Aorta (tissue), 5 donors: Measurements from ENCODE around the gene ABHD6. TPM values are rescaled to one million over a fixed set of nuclear protein-coding genes. Genes with fewer than 3 reads are reported as not detected.

Experiments
- ATAC-seq: fragments of 200-7000 bp; cut with Tn5 transposase; one replicate; pipeline ENCODE4 v1.9.1; 2022; ENCODE audit warnings: moderate library complexity; ENCODE audit not compliant: low FRiP score
- DNase-seq, 2 donors: peaks; one replicate each; pipeline ENCODE4 v3.0.0-alpha.2; 2020
- H3K27ac ChIP-seq, 2 donors: one replicate each; pipeline ENCODE4 v1.5.1; 2013; ENCODE audit warnings: low read length in 2 of 2, mild to moderate bottlenecking in 2 of 2, moderate library complexity in 2 of 2, control low read depth in 1 of 2, inconsistent platforms in 1 of 2, low read depth in 1 of 2
- H3K27me3 ChIP-seq, 2 donors: one replicate each; pipeline ENCODE4 v1.6.1; 2013; ENCODE audit warnings: control low read depth in 1 of 2, low read length in 1 of 2, mild to moderate bottlenecking in 1 of 2, moderate library complexity in 1 of 2; ENCODE audit not compliant: insufficient read depth in 2 of 2, control insufficient read depth in 1 of 2
- H3K36me3 ChIP-seq, 2 donors: one replicate each; pipeline ENCODE4 v1.6.1; 2013; ENCODE audit warnings: control low read depth in 1 of 2, low read length in 1 of 2, mild to moderate bottlenecking in 1 of 2; ENCODE audit not compliant: insufficient read depth in 2 of 2, control insufficient read depth in 1 of 2
- H3K4me1 ChIP-seq, 2 donors: one replicate each; pipeline ENCODE4 v1.6.1; 2013; ENCODE audit warnings: low read length in 2 of 2, control low read depth in 1 of 2, mild to moderate bottlenecking in 1 of 2, moderate library complexity in 1 of 2; ENCODE audit not compliant: insufficient read depth in 2 of 2, control insufficient read depth in 1 of 2
- H3K4me3 ChIP-seq, 2 donors: one replicate each; pipeline ENCODE4 v1.5.1; 2013; ENCODE audit warnings: low read length in 2 of 2, control low read depth in 1 of 2, mild to moderate bottlenecking in 1 of 2
- H3K9me3 ChIP-seq: one replicate; pipeline ENCODE4 v1.6.1; 2013; ENCODE audit warnings: mild to moderate bottlenecking, low read length; ENCODE audit not compliant: control insufficient read depth
- WGBS, 2 donors: extraction: QIAGEN DNeasy Blood & Tissue Kit; methylation state at CpG; one replicate each; pipeline ENCODE4 v1.1.7; 2013; 5-methylcytosine and 5-hydroxymethylcytosine counted together
- intact Hi-C, 2 donors: fragments of 100-400 bp; cut with DNase I; formaldehyde crosslinking; loops; one replicate each; pipeline versions ENCODE4 v1.14.2 to v1.15.0; 2022
- polyA plus RNA-seq, 2 donors: library from polyadenylated mRNA; stranded (reverse); fragments of 200-250 nt; gene quantifications; one replicate each; pipeline ENCODE4 v1.2.3, GENCODE V29; 2013
- total RNA-seq, 2 donors: library from RNA; stranded (reverse); fragmentation: NEBNext Ultra II Directional; extraction: Animal tissue kit (Norgen Biotek cat#: 25700); gene quantifications; one replicate each; pipeline ENCODE4 v1.2.1, GENCODE V29; 2021
- donor health status: healthy with polysubstance abuse.
- donor health status: Bipolar disorder and iron deficiency.
- donor health status: DM: no; HTN: no; CAD: no.
- donor health status: DM: no; HTN: no; CAD: no.
- donor health status: DM: yes; HTN: yes; CAD: no.

ABHD6 gene
- total and polyA plus RNA-seq, 4 donors = 5.9 to 10.4 (median 7.3) TPM

DNA sequence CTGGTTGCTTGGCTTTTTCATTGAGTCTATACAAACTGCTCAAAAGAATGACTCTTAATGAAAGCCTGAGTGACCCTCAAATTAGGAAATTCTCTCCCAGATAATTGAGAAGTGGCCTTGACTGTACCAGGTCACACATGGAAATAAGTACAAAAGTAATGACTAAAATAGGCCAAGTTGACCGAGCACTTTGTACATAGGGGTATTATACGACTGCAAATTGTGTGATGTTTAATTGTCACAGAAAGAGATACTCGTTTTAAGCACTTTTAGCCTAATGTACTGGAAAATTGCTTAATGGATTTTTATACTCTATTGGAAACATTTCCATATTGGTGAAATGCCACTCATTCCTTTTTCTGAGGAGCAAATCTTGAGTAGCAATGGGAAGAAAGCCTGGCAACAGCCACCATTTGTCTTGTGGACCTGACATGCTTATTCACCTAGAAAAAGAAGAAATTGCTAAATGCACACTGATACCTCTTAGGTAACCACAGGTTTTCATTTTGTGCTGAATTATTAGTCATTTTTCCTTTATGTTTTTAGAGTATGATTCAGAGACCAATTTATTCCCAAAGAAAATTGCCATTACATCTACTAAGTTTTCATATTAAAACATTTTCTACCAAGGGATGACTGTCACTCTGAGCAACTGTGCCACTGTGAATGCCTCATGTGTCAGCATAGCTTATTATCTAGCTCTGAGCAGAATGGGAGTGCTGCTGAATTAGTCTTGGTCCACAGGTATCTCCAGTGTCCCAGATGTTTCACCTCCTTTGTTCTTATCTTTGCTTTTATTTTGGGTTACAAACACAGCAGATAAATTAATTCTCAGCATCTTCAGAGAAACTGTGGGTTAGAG lies 86.2 kb downstream of the ABHD6 start:
- H3K27ac ChIP-seq = no peak overlapping the region
- H3K4me1 ChIP-seq = no peaks in the 10 kb centered on the region
- H3K36me3 ChIP-seq = peaks cover 0 to 3% of the 10 kb centered on the region in 2 donors
- DNase-seq (no peak), ATAC-seq (no peak)
- no peak overlapping the region for H3K4me3 ChIP-seq
- H3K27me3 ChIP-seq = no peaks in the 10 kb centered on the region
- WGBS, 2 donors = 82 to 85% methylated on average over 3 of the region's 3 CpGs
- H3K9me3 ChIP-seq = no peaks in the 10 kb centered on the region
- intact Hi-C loops = loop anchor here (5.0 kb wide), 2 partner anchors 94 to 209 kb away; no protein-coding TSS in a partner anchor

DNA sequence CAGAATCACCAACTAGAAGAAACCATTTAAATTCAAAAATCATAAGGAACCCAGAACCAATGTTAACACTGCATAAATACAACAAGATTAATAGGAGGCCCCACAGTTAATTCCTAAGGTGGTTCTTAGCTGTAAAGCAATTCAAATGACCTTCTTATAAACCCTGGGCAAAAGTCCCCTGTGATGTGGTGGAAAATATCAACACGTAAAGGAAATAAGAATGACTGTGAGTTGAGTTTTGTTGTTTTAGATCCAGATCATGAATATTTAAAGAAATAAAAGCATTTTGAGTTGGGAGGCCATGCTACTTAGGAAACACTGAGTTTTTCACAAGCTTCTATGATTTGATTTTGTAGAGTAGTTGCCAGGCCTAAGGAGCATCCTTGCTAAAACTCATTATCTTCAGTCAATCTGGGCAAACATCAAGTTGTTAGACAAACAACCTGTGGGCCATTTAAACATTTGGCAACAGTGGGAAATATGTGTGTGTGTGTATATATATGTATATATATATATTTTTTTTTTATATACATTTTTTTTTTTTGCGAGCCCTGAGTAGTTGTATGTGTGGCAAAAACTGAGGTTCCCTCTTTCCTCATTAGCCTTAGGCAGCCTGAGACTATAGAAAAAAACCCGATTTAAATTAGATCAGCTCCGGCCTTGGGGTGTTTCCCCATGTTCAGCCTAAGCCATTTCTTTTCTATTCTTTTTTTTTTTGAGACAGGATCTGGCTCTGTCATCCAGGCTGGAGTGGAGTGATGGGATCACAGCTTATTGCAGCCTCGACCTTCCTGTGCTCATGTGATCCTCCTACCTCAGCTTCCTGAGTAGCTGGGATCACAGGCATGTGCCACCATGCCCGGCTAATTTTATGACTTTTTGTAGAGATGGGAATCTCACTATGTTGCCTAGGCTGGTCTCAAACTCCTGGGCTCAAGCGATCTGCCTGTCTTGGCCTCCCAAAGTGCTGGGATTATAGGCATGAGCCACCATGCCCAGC lies 87.1 kb downstream of the ABHD6 start:
- intact Hi-C loops = loop anchor here (5.0 kb wide), 2 partner anchors 93 to 208 kb away; no protein-coding TSS in a partner anchor
- H3K4me1 ChIP-seq = no peaks in the 10 kb centered on the region
- no peak overlapping the region for H3K27ac ChIP-seq
- H3K36me3 ChIP-seq = no peaks in the 10 kb centered on the region
- H3K4me3 ChIP-seq = no peak overlapping the region
- no peak for ATAC-seq
- DNase-seq = no peak
- WGBS, 2 donors = 71 to 74% methylated on average over 7 of the region's 7 CpGs
- no peaks in the 10 kb centered on the region for H3K27me3 ChIP-seq
- H3K9me3 ChIP-seq = no peaks in the 10 kb centered on the region

DNA sequence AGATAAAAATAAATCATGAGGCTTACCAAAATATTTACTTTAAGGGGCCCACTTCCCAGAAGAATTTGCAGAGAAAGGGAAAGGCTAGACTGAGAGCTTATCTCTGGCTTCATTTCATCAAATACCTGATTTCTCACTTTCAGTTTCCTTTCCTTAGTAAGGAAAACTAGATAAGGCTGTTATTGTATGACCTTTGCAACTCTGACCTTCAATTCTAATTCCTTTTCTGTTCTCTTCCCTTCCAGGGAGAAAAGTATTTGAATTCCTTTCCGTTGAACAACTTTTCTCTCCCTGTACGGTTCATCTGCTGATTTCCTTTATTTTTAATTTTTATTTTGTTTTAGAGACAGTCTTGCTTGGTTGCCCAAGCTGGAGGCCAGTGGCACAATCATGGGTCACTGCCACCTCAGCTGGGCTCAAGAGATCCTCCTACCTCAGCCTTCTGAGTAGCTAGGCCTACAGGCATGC lies 88.0 kb downstream of the ABHD6 start:
- H3K4me1 ChIP-seq = no peaks in the 10 kb centered on the region
- WGBS, 2 donors = 39 to 40% methylated on average over 2 of the region's 2 CpGs
- intact Hi-C loops = no loop called here
- no peak overlapping the region for H3K4me3 ChIP-seq
- H3K27me3 ChIP-seq = no peaks in the 10 kb centered on the region
- no peaks in the 10 kb centered on the region for H3K36me3 ChIP-seq
- no peak for ATAC-seq
- DNase-seq = no peak
- no peak overlapping the region for H3K27ac ChIP-seq
- no peaks in the 10 kb centered on the region for H3K9me3 ChIP-seq

DNA sequence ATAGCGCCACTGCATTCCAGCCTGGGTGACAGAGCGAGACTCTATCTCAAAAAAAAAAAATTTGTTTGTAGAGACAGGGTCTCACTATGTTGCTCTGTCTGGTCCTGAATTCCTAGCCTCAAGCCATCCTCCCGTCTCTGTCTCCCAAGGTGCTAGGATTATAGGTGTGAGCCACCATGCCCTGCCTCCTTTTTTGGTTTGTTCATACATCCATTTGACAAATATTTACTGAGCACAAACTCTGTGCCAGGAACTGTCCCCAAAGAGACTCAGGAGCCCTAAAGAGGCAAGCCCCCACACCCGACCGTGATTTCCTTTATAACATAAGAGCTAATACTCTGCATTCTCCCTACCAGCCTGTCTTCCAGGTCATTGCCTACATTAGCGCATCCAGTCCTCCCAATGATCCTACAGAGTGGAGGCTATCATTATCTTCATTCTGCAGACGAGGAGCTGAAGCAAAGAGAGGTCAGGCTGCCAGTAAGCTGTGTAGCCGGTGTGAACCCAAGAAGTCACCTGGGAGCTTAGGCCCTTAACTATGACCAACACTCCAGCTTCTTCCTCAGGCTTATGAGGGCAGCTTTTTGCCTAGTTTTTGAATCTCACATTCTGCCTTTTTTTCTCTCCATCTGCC lies 88.8 kb downstream of the ABHD6 start:
- 94 to 97% methylated on average over 8 of the region's 8 CpGs for WGBS, 2 donors
- H3K27me3 ChIP-seq = no peaks in the 10 kb centered on the region
- H3K36me3 ChIP-seq = no peaks in the 10 kb centered on the region
- no peaks in the 10 kb centered on the region for H3K4me1 ChIP-seq
- ATAC-seq (no peak), DNase-seq (no peak)
- no peak overlapping the region for H3K27ac ChIP-seq
- no peaks in the 10 kb centered on the region for H3K9me3 ChIP-seq
- H3K4me3 ChIP-seq = no peak overlapping the region
- intact Hi-C loops = no loop called here

DNA sequence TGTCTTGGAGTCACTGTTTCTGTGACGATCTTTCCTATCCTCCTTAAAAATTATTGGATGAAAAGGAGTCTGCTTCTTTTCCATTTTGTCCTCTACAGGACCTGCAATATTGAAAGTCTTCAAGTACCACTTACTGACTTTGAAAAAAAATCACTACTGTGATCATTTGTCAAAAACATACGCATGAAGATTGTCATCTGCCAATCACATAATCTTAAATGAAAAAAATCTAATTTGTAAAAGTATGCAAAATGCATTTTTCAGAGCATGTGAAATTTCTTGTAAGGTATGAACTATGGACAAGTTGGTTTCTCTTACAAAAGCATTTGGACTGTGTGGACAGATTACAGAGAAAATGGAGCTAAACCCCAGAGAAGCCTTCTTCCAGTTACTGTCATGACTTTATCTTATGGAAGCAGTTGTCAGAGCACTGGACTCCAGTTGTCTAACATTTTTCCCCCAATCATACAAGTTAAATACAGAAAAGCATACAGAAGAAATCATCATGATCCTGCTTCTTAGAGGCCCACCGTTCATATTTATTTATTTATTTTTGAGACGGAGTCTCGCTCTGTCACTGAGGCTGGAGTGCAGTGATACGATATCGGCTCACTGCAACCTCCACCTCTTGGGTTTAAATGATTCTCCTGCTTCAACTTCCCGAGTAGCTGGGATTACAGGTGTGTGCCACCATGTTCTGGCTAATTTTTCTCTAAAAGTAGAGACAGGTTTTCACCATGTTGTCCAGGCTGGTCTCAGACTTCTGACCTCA lies 91.7 kb downstream of the ABHD6 start:
- DNase-seq (no peak), ATAC-seq (no peak)
- Histone ChIP-seq H3K9me3 (no peaks in the 10 kb centered on the region), H3K27ac (no peak overlapping the region), H3K27me3 (no peaks in the 10 kb centered on the region), H3K4me1 (no peaks in the 10 kb centered on the region), H3K36me3 (no peaks in the 10 kb centered on the region), H3K4me3 (no peak overlapping the region)
- intact Hi-C loops = no loop called here
- WGBS, 2 donors = 83 to 90% methylated on average over 8 of the region's 8 CpGs

DNA sequence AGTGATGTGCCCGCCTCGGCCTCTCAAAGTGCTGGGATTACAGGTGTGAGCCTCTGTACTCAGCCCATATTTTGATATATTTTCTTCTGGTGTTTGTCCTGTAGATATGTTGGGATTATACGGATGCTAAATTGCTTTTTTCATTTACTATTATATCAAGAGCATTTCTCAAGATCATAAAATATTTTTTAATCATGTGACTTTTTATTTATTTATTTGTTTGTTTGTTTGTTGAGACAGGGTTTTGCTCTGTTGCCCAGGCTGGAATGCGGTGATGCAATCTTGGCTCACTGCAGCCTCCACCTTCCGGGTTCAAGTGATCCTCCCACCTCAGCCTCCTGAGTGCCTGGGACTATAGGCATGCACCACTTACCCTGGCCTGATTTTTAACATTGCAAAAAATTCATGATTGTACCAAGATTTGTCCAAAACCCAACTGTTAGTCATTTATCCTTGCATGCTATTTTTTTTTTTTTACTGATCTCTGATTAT lies 92.4 kb downstream of the ABHD6 start:
- Histone ChIP-seq H3K9me3 (no peaks in the 10 kb centered on the region), H3K27ac (no peak overlapping the region), H3K27me3 (no peaks in the 10 kb centered on the region), H3K4me3 (no peak overlapping the region), H3K4me1 (no peaks in the 10 kb centered on the region), H3K36me3 (no peaks in the 10 kb centered on the region)
- DNase-seq = no peak
- no peak for ATAC-seq
- intact Hi-C loops = loop anchor here (5.0 kb wide), 2 partner anchors 82 to 87 kb away; no protein-coding TSS in a partner anchor
- 94 to 95% methylated on average over 5 of the region's 5 CpGs for WGBS, 2 donors

DNA sequence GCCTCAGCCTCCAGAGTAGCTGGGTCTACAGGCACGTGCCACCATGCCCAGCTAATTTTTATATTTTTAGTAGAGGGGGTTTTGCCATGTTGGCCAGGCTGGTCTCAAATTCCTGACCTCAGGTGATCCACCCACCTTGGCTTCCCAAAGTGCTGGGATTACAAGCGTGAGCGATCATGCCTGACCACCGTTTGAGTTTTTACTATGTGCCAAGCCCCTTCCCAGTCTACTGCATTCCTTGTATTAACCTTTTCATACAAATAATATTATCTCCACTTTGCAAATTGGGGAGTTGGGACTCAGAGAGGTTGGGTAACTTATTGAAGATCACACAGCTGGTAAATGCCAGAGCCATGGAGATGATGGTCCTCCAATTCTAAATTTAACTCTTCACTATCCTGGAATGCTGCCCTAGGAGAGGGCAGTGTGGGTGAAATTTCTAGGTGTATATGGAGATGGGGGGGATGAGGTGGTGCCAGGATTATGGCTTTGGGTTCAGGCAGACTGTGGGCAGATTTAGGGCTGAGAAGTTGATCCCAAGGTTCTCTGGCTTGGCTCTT lies 94.1 kb downstream of the ABHD6 start:
- no peaks in the 10 kb centered on the region for H3K36me3 ChIP-seq

More for the DNA sequence above, 94.1 kb downstream of the ABHD6 start:
- intact Hi-C loops = loop anchor here (2.0 to 5.0 kb wide), 4 partner anchors 81 to 163 kb away; partner anchors contain the start of gene KCTD6 (in 1 of the 2)
- ATAC-seq (no peak), DNase-seq (no peak)
- H3K4me1 ChIP-seq = peaks cover 0 to 7% of the 10 kb centered on the region in 2 donors
- WGBS, 2 donors = 56 to 58% methylated on average over 4 of the region's 4 CpGs
- no peak overlapping the region for H3K27ac ChIP-seq
- H3K4me3 ChIP-seq = no peak overlapping the region
- H3K27me3 ChIP-seq = no peaks in the 10 kb centered on the region
- H3K9me3 ChIP-seq = no peaks in the 10 kb centered on the region
